ENCODE data around the gene TSSK3. TPM values are rescaled to one million over a fixed set of nuclear protein-coding genes. Genes with fewer than 3 reads are reported as not detected.

The TSSK3 gene
- total and polyA plus RNA-seq, 4 donors = 0.14 to 0.50 TPM; not detected in 2

GRCh38 chr1:32377541-32378220 lies 15.3 kb downstream of the TSSK3 start:
- H3K36me3 ChIP-seq (ENCODE audit: control insufficient read depth in 4 of 4, insufficient read depth in 3 of 4, low read depth in 1 of 4, low read length in 3 of 4) = peaks cover 9 to 93% (median 77%) of the 10 kb centered on the region in 4 donors
- WGBS = 97% methylated on average over 12 of the region's 12 CpGs
- no peak overlapping the region for H3K27ac ChIP-seq (ENCODE audit: low read depth in 1 of 2, low read length in 2 of 2)
- H3K9ac ChIP-seq (ENCODE audit: low read depth in 1 of 2, low read length in 2 of 2) = no peak overlapping the region
- no peaks in the 10 kb centered on the region for H3K27me3 ChIP-seq (ENCODE audit: control insufficient read depth in 4 of 4, insufficient read depth in 4 of 4, low read length in 3 of 4)
- H3K4me3 ChIP-seq (ENCODE audit: low read depth in 1 of 3, low read length in 3 of 3) = no peak overlapping the region
- H3K4me1 ChIP-seq (ENCODE audit: control insufficient read depth in 4 of 4, insufficient read depth in 4 of 4, low read length in 3 of 4) = no peaks in the 10 kb centered on the region
- DNase-seq (ENCODE audit: low spot score) = no peak
- H3K9me3 ChIP-seq (ENCODE audit: control insufficient read depth in 4 of 4, low read length in 3 of 4) = no peaks in the 10 kb centered on the region
- no peak for TF ChIP-seq MAX (IDR thresholded peaks at IDR 0.05)
- TF ChIP-seq EGR1 (IDR thresholded peaks at IDR 0.05; ENCODE audit: low read depth in 2 of 2) = no peak
- TF ChIP-seq FOXA1 (IDR thresholded peaks at IDR 0.05) = no peak
- TF ChIP-seq NR2F2 (IDR thresholded peaks at IDR 0.05) = no peak
- TF ChIP-seq SP1 (IDR thresholded peaks at IDR 0.05) = no peak
- no peak for TF ChIP-seq TAF1 (conservative IDR thresholded peaks at IDR 0.05)
- TF ChIP-seq HNF4A (conservative IDR thresholded peaks at IDR 0.05) = no peak
- no peak for TF ChIP-seq CTCF (IDR thresholded peaks at IDR 0.05; ENCODE audit: low read depth, low read length, missing input control)

GRCh38 chr1:32380057-32380456 lies 17.7 kb downstream of the TSSK3 start:
- TF ChIP-seq JUND (IDR thresholded peaks at IDR 0.05) (no peak), MAX (IDR thresholded peaks at IDR 0.05) (no peak), RXRA (IDR thresholded peaks at IDR 0.05) (no peak)
- DNase-seq (ENCODE audit: low spot score) = no peak
- Histone ChIP-seq H3K4me3 (ENCODE audit: low read depth in 1 of 3, low read length in 3 of 3) (no peak overlapping the region), H3K9me3 (ENCODE audit: control insufficient read depth in 4 of 4, low read length in 3 of 4) (no peaks in the 10 kb centered on the region), H3K36me3 (ENCODE audit: control insufficient read depth in 4 of 4, insufficient read depth in 3 of 4, low read depth in 1 of 4, low read length in 3 of 4) (peaks cover 6 to 95% (median 81%) of the 10 kb centered on the region in 4 donors), H3K27me3 (ENCODE audit: control insufficient read depth in 4 of 4, insufficient read depth in 4 of 4, low read length in 3 of 4) (no peaks in the 10 kb centered on the region), H3K9ac (ENCODE audit: low read depth in 1 of 2, low read length in 2 of 2) (no peak overlapping the region), H3K27ac (ENCODE audit: low read depth in 1 of 2, low read length in 2 of 2) (no peak overlapping the region), H3K4me1 (ENCODE audit: control insufficient read depth in 4 of 4, insufficient read depth in 4 of 4, low read length in 3 of 4) (no peaks in the 10 kb centered on the region)
- 93% methylated on average over 9 of the region's 9 CpGs for WGBS

GRCh38 chr1:32386676-32387392 lies 24.5 kb downstream of the TSSK3 start:
- Histone ChIP-seq H3K4me1 (ENCODE audit: control insufficient read depth in 4 of 4, insufficient read depth in 4 of 4, low read length in 3 of 4) (peaks cover 0 to 4% (median 0%) of the 10 kb centered on the region in 4 donors), H3K36me3 (ENCODE audit: control insufficient read depth in 4 of 4, insufficient read depth in 3 of 4, low read depth in 1 of 4, low read length in 3 of 4) (peaks cover 8 to 73% (median 54%) of the 10 kb centered on the region in 4 donors), H3K27ac (ENCODE audit: low read depth in 1 of 2, low read length in 2 of 2) (no peak overlapping the region), H3K4me3 (ENCODE audit: low read depth in 1 of 3, low read length in 3 of 3) (no peak overlapping the region), H3K27me3 (ENCODE audit: control insufficient read depth in 4 of 4, insufficient read depth in 4 of 4, low read length in 3 of 4) (no peaks in the 10 kb centered on the region), H3K9ac (ENCODE audit: low read depth in 1 of 2, low read length in 2 of 2) (no peak overlapping the region), H3K9me3 (ENCODE audit: control insufficient read depth in 4 of 4, low read length in 3 of 4) (no peaks in the 10 kb centered on the region)
- DNase-seq (ENCODE audit: low spot score) = no peak
- 94% methylated on average over 13 of the region's 13 CpGs for WGBS
- TF ChIP-seq RXRA (IDR thresholded peaks at IDR 0.05) (no peak), RAD21 (IDR thresholded peaks at IDR 0.05) (no peak), YY1 (IDR thresholded peaks at IDR 0.05) (no peak), GABPA (IDR thresholded peaks at IDR 0.05 in 1 of 2, conservative IDR thresholded peaks at IDR 0.05 in 1 of 2) (no peak), REST (IDR thresholded peaks at IDR 0.05) (no peak), FOXA1 (IDR thresholded peaks at IDR 0.05) (no peak), MAX (IDR thresholded peaks at IDR 0.05) (no peak), ZBTB33 (IDR thresholded peaks at IDR 0.05) (no peak), TAF1 (conservative IDR thresholded peaks at IDR 0.05) (no peak), HNF4G (IDR thresholded peaks at IDR 0.05) (no peak), ATF3 (IDR thresholded peaks at IDR 0.05) (no peak), FOXA2 (IDR thresholded peaks at IDR 0.05) (no peak), NR2F2 (IDR thresholded peaks at IDR 0.05) (no peak), SP1 (IDR thresholded peaks at IDR 0.05) (no peak), EGR1 (IDR thresholded peaks at IDR 0.05; ENCODE audit: low read depth in 2 of 2) (no peak)
